K562 (cell line): ENCODE results near the gene CTPS1. TPM values are rescaled to one million over a fixed set of nuclear protein-coding genes. Genes with fewer than 3 reads are reported as not detected.

Experiments used
- ATAC-seq: fragments of 200-7000 bp; cut with Tn5 transposase; 3 replicates; pipeline ENCODE4 v1.9.1; 2020; ENCODE audit warnings: moderate library complexity
- BruUV-seq: library from RNA; stranded (reverse); fragments of 400-500 nt; replicated peaks from 2 replicates; lab custom pipeline; 2021; lab: Mats Ljungman, UMichigan
- CTCF ChIA-PET: fragments of 300-600 bp; formaldehyde crosslinking; extraction: SDS; loops from one replicate; lab custom pipeline; 2021; ENCODE audit warnings: low intra/inter-chr PET ratio; lab: Yijun Ruan, JAX
- POLR2A ChIA-PET: fragments of 300-600, 350-650 bp; sonication (Branson Sonifier 250); formaldehyde crosslinking; extraction: SDS; loops from one replicate; lab custom pipeline; 2021; ENCODE audit warnings: antibody characterized with exemption, inconsistent platforms; lab: Yijun Ruan, JAX
- DNase-seq, 4 experiments: peaks; one replicate each; pipeline versions ENCODE4 v3.0.0 to v3.0.0-alpha.2; 2011 to 2018; ENCODE audit warnings: low spot score in 3 of 4, mixed read lengths in 3 of 4; ENCODE audit errors: extremely low read depth in 1 of 4
- FAIRE-seq: peaks from 2 replicates; lab custom pipeline; 2011; peaks lifted over from hg19 to GRCh38; lab: Jason Lieb, UNC
- H2AFZ ChIP-seq: 2 replicates; pipeline ENCODE4 v1.6.0; 2011; ENCODE audit warnings: low read depth, low read length, control low read depth, inconsistent platforms
- H3K27ac ChIP-seq: fragments of 200-600 bp; 3 replicates; pipeline ENCODE4 v1.8.0; 2011; ENCODE audit warnings: low read depth, mild to moderate bottlenecking, control low read depth, inconsistent platforms, low read length, moderate library complexity, mixed read lengths; ENCODE audit errors: extremely low read depth
- H3K27me3 ChIP-seq, 2 experiments: fragments of 300-600 bp in 1 of 2; 2 replicates in 1 of 2; 3 replicates in 1 of 2; pipeline versions ENCODE4 v1.6.0 to v1.8.0; 2011; ENCODE audit warnings: inconsistent platforms in 2 of 2, low read length in 2 of 2, mild to moderate bottlenecking in 1 of 2, mixed read lengths in 1 of 2, moderate library complexity in 1 of 2; ENCODE audit not compliant: control insufficient read depth in 2 of 2, insufficient read depth in 2 of 2
- H3K36me3 ChIP-seq: fragments of 300-600 bp; 3 replicates; pipeline ENCODE4 v1.8.0; 2011; ENCODE audit warnings: mild to moderate bottlenecking, low read length, inconsistent platforms; ENCODE audit not compliant: control insufficient read depth, insufficient read depth
- H3K4me1 ChIP-seq, 2 experiments: fragments of 200-600 bp in 1 of 2; replicated peaks in 1 of 2; 2 replicates in 1 of 2; 3 replicates in 1 of 2; pipeline versions ENCODE4 v1.5.1 to v1.8.0; 2011; ENCODE audit warnings: inconsistent platforms in 2 of 2, low read length in 2 of 2, mild to moderate bottlenecking in 1 of 2, mixed read lengths in 1 of 2, moderate library complexity in 1 of 2; ENCODE audit not compliant: control insufficient read depth in 2 of 2, insufficient read depth in 2 of 2
- H3K4me2 ChIP-seq: 2 replicates; pipeline ENCODE4 v1.6.1; 2011; ENCODE audit warnings: low read length, control low read depth, inconsistent platforms, mixed read lengths; ENCODE audit not compliant: insufficient read depth
- H3K4me3 ChIP-seq: fragments of 200-600 bp; sonication (generic), shearing (Covaris generic); 2 replicates; pipeline ENCODE4 v1.5.1; 2016; ENCODE audit warnings: control low read depth, inconsistent platforms
- H3K79me2 ChIP-seq: fragments of 200-600 bp; 3 replicates; pipeline ENCODE4 v1.8.0; 2011; ENCODE audit warnings: low read length, inconsistent platforms; ENCODE audit not compliant: control insufficient read depth, insufficient read depth
- H3K9ac ChIP-seq, 2 experiments: 2 replicates each; pipeline versions ENCODE4 v1.6.0 to v1.6.1; 2011; ENCODE audit warnings: low read depth in 2 of 2, low read length in 2 of 2, control low read depth in 1 of 2, inconsistent platforms in 1 of 2, mild to moderate bottlenecking in 1 of 2, mixed read lengths in 1 of 2; ENCODE audit not compliant: insufficient read depth in 1 of 2
- H3K9me1 ChIP-seq: one replicate; pipeline ENCODE4 v1.6.0; 2011; ENCODE audit warnings: inconsistent platforms, mild to moderate bottlenecking, low read length, moderate library complexity; ENCODE audit not compliant: control insufficient read depth, insufficient read depth
- H3K9me3 ChIP-seq: replicated peaks from 2 replicates; pipeline ENCODE4 v1.5.1; 2011; ENCODE audit warnings: low read depth, low read length, inconsistent platforms; ENCODE audit not compliant: control insufficient read depth, insufficient read depth
- H4K20me1 ChIP-seq: replicated peaks from 2 replicates; pipeline ENCODE4 v1.6.1; 2011; ENCODE audit warnings: low read length, inconsistent platforms, mixed read lengths; ENCODE audit not compliant: control insufficient read depth, insufficient read depth
- CHD4 ChIP-seq: fragments of 200-600 bp; sonication (generic); IDR thresholded peaks from 3 replicates; pipeline ENCODE4 v1.6.1; 2012; ENCODE audit warnings: low read depth, mild to moderate bottlenecking, mixed read lengths, low read length, inconsistent platforms; ENCODE audit not compliant: insufficient read depth, insufficient replicate concordance, poor library complexity, severe bottlenecking
- HCFC1 ChIP-seq: IDR thresholded peaks from 2 replicates; pipeline ENCODE4 v1.6.1; 2012; ENCODE audit warnings: low read depth, low read length, improper control_type of control experiment
- POLR2H ChIP-seq: IDR thresholded peaks from 2 replicates; pipeline ENCODE4 v1.6.1; 2016; ENCODE audit warnings: missing genetic modification characterization, low read depth, mild to moderate bottlenecking, control low read depth, missing compliant biosample characterization, moderate library complexity
- RCOR1 ChIP-seq, 2 experiments: IDR thresholded peaks; 2 replicates each; pipeline ENCODE4 v1.6.1; 2012; ENCODE audit warnings: low read depth in 2 of 2, low read length in 2 of 2, borderline replicate concordance in 1 of 2, improper control_type of control experiment in 1 of 2
- SMAD4 ChIP-seq: fragments of 250-450 bp; sonication (Bioruptor Pico); conservative IDR thresholded peaks from 2 replicates; pipeline ENCODE4 v1.8.0; 2021; ENCODE audit warnings: inconsistent platforms, mild to moderate bottlenecking, moderate library complexity
- SOX6 ChIP-seq: fragments of 450-650 bp; IDR thresholded peaks from 2 replicates; pipeline ENCODE4 v1.6.1; 2014; ENCODE audit warnings: mild to moderate bottlenecking
- SRSF3 ChIP-seq: fragments of 200-400 bp; formaldehyde crosslinking; IDR thresholded peaks from 2 replicates; pipeline ENCODE4 v1.6.1; 2016; ENCODE audit warnings: mild to moderate bottlenecking, low read length, moderate library complexity; ENCODE audit not compliant: insufficient read depth
- ZNF384 ChIP-seq: IDR thresholded peaks from 2 replicates; pipeline ENCODE4 v1.6.1; 2012; ENCODE audit warnings: low read depth, low read length, improper control_type of control experiment
- WGBS: fragments of 100-300 bp; shearing (Covaris generic); methylation state at CpG from one replicate; pipeline ENCODE4 v1.1.6; 2016; ENCODE audit warnings: low coverage, mixed read lengths; ENCODE audit not compliant: insufficient coverage; ENCODE audit errors: missing lambda C conversion rate; 5-methylcytosine and 5-hydroxymethylcytosine counted together
- in situ Hi-C: fragments of 300-500 bp; cut with MboI; formaldehyde crosslinking; loops from 4 replicates; pipeline ENCODE4 v1.15.0; 2018; ENCODE audit warnings: inconsistent platforms, mixed read lengths
- intact Hi-C: fragments of 100-400 bp; cut with micrococcal nuclease; formaldehyde crosslinking; loops from 2 replicates; pipeline ENCODE4 v1.14.2; 2022
- polyA plus RNA-seq, 8 experiments: library from polyadenylated mRNA; depleted of rRNA in 4 of 8; stranded (reverse) in 5 of 8; unstranded in 3 of 8; fragments of >200 nt; fragmentation: Nextera tagmentation in 2 of 8; fragmentation: Illumina TruSeq in 1 of 8; extraction: Ambion mirVana in 2 of 8; extraction: Trizol in 1 of 8; gene quantifications; 2 replicates each; pipeline versions ENCODE4 v1.2.1 to v1.2.3, GENCODE V29; 2011 to 2014; ENCODE audit warnings: inconsistent platforms in 1 of 8, missing spikeins in 1 of 8
- total RNA-seq, 7 experiments: library from RNA; depleted of rRNA in 6 of 7; stranded (reverse); fragments of >200 nt in 6 of 7; fragmentation: Illumina TruSeq in 2 of 7; extraction: Trizol in 2 of 7; gene quantifications; 2 replicates each; pipeline versions ENCODE4 v1.2.1 to v1.2.3, GENCODE V29; 2011 to 2021; ENCODE audit warnings: low replicate concordance in 1 of 7
- TF ChIP-seq, protein P1 (sequence below): fragments of 250-450 bp; sonication (Bioruptor Pico); IDR thresholded peaks from 2 replicates; pipeline ENCODE4 v1.4.0; 2020
- TF ChIP-seq, protein P2 (sequence below): sonication (generic); formaldehyde crosslinking; IDR thresholded peaks from 2 replicates; pipeline ENCODE4 v1.8.1; 2023; ENCODE audit warnings: mild to moderate bottlenecking, missing genetic modification reagents
- TF ChIP-seq, protein P3 (sequence below): conservative IDR thresholded peaks from 2 replicates; pipeline ENCODE4 v1.6.1; 2011; ENCODE audit warnings: low read depth, mild to moderate bottlenecking, low read length; ENCODE audit not compliant: control insufficient read depth
- TF ChIP-seq, protein P4 (sequence below): fragments of 450-650 bp; IDR thresholded peaks from 2 replicates; pipeline ENCODE4 v1.6.1; 2017; ENCODE audit warnings: antibody characterized with exemption
- TF ChIP-seq, protein P5 (sequence below): fragments of 250-450 bp; sonication (Bioruptor Pico); IDR thresholded peaks from 2 replicates; pipeline ENCODE4 v1.8.0; 2022; ENCODE audit warnings: moderate library complexity, mild to moderate bottlenecking, inconsistent platforms

CTPS1 gene
- total and polyA plus RNA-seq, 9 of the 15 experiments (the other 6 are each of a cell fraction or from before 2014, with no cell fraction given): 44.4 to 164 (median 87.7) TPM

DNA sequence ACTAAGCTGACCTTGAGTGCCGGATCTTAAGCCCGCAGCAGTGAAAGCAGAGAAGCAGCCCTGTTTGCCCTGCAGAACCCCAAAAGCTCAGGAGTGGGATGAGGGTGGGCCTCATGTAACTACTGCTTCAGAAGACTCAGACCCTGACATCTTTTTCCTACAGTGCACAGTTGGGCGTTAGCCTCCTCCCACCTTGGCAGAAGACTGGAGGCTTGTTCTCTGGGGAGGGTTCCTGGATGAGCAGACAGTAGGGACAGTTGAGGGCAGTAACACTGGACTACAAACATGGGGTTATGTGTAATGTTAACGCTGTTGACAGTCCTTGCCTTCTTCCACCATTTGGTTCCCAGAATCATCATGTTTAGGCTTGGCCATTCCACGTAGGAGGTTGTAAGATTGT is 9.6 kb downstream of the CTPS1 start:
- FAIRE-seq (no peak), ATAC-seq (no peak), DNase-seq (no peak)
- H3K79me2 ChIP-seq: peaks cover 13% of the 10 kb centered on the region
- H3K27ac ChIP-seq: no peak overlapping the region
- in situ Hi-C loops: no loop called here
- H3K4me2 ChIP-seq: no peak overlapping the region
- H2AFZ ChIP-seq: no peak overlapping the region
- H3K9me1 ChIP-seq: no peaks in the 10 kb centered on the region
- peaks cover 99% of the 10 kb centered on the region for H3K36me3 ChIP-seq
- WGBS: 94% methylated on average over 5 of the region's 5 CpGs
- CTCF ChIA-PET: no interaction called here
- H3K4me3 ChIP-seq: no peak overlapping the region
- POLR2A ChIA-PET: interaction anchor here (0.7 to 1.4 kb wide), 3 partner anchors 9 to 14 kb away, joined by 3 to 9 read pairs (median 4); partner anchors contain the start of gene CTPS1
- 0 out of 5 replicates have a peak, but pooled peaks cover 0 to 3% of the 10 kb centered on the region in 2 experiments for H3K4me1 ChIP-seq
- no TSS peak for BruUV-seq
- no peaks in the 10 kb centered on the region for H3K27me3 ChIP-seq
- no peaks in the 10 kb centered on the region for H3K9me3 ChIP-seq
- TF ChIP-seq, protein P1, sequence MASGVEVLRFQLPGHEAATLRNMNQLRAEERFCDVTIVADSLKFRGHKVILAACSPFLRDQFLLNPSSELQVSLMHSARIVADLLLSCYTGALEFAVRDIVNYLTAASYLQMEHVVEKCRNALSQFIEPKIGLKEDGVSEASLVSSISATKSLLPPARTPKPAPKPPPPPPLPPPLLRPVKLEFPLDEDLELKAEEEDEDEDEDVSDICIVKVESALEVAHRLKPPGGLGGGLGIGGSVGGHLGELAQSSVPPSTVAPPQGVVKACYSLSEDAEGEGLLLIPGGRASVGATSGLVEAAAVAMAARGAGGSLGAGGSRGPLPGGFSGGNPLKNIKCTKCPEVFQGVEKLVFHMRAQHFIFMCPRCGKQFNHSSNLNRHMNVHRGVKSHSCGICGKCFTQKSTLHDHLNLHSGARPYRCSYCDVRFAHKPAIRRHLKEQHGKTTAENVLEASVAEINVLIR (CRISPR knock-in tag): no peak
- TF ChIP-seq SOX6: no peak
- no peak for TF ChIP-seq RCOR1 (IDR thresholded peaks at IDR 0.05; ENCODE audit: borderline replicate concordance in 1 of 2, low read depth in 2 of 2, low read length in 2 of 2)
- TF ChIP-seq, protein P2, sequence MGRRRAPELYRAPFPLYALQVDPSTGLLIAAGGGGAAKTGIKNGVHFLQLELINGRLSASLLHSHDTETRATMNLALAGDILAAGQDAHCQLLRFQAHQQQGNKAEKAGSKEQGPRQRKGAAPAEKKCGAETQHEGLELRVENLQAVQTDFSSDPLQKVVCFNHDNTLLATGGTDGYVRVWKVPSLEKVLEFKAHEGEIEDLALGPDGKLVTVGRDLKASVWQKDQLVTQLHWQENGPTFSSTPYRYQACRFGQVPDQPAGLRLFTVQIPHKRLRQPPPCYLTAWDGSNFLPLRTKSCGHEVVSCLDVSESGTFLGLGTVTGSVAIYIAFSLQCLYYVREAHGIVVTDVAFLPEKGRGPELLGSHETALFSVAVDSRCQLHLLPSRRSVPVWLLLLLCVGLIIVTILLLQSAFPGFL: no peak
- no peak for TF ChIP-seq POLR2H (tag)
- TF ChIP-seq, protein P3, sequence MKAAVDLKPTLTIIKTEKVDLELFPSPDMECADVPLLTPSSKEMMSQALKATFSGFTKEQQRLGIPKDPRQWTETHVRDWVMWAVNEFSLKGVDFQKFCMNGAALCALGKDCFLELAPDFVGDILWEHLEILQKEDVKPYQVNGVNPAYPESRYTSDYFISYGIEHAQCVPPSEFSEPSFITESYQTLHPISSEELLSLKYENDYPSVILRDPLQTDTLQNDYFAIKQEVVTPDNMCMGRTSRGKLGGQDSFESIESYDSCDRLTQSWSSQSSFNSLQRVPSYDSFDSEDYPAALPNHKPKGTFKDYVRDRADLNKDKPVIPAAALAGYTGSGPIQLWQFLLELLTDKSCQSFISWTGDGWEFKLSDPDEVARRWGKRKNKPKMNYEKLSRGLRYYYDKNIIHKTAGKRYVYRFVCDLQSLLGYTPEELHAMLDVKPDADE: no peak
- TF ChIP-seq SMAD4: no peak
- TF ChIP-seq, protein P4, sequence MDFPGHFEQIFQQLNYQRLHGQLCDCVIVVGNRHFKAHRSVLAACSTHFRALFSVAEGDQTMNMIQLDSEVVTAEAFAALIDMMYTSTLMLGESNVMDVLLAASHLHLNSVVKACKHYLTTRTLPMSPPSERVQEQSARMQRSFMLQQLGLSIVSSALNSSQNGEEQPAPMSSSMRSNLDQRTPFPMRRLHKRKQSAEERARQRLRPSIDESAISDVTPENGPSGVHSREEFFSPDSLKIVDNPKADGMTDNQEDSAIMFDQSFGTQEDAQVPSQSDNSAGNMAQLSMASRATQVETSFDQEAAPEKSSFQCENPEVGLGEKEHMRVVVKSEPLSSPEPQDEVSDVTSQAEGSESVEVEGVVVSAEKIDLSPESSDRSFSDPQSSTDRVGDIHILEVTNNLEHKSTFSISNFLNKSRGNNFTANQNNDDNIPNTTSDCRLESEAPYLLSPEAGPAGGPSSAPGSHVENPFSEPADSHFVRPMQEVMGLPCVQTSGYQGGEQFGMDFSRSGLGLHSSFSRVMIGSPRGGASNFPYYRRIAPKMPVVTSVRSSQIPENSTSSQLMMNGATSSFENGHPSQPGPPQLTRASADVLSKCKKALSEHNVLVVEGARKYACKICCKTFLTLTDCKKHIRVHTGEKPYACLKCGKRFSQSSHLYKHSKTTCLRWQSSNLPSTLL: no peak
- no peak for TF ChIP-seq HCFC1
- TF ChIP-seq ZNF384: no peak
- no peak for TF ChIP-seq SRSF3
- no peak for TF ChIP-seq CHD4
- TF ChIP-seq, protein P5, sequence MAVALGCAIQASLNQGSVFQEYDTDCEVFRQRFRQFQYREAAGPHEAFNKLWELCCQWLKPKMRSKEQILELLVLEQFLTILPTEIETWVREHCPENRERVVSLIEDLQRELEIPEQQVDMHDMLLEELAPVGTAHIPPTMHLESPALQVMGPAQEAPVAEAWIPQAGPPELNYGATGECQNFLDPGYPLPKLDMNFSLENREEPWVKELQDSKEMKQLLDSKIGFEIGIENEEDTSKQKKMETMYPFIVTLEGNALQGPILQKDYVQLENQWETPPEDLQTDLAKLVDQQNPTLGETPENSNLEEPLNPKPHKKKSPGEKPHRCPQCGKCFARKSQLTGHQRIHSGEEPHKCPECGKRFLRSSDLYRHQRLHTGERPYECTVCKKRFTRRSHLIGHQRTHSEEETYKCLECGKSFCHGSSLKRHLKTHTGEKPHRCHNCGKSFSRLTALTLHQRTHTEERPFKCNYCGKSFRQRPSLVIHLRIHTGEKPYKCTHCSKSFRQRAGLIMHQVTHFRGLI (CRISPR knock-in tag): no peak
- no peak overlapping the region for H3K9ac ChIP-seq
- no peaks in the 10 kb centered on the region for H4K20me1 ChIP-seq
- intact Hi-C loops: no loop called here
